GM18526 (cell line): ENCODE measurements around the gene TMPRSS4.

Experiments
- POLR2A ChIP-seq: IDR thresholded peaks from 3 replicates; pipeline ENCODE4 v1.6.1; 2011; ENCODE audit not compliant: insufficient read length; ENCODE audit errors: extremely low read depth

TMPRSS4 gene

DNA sequence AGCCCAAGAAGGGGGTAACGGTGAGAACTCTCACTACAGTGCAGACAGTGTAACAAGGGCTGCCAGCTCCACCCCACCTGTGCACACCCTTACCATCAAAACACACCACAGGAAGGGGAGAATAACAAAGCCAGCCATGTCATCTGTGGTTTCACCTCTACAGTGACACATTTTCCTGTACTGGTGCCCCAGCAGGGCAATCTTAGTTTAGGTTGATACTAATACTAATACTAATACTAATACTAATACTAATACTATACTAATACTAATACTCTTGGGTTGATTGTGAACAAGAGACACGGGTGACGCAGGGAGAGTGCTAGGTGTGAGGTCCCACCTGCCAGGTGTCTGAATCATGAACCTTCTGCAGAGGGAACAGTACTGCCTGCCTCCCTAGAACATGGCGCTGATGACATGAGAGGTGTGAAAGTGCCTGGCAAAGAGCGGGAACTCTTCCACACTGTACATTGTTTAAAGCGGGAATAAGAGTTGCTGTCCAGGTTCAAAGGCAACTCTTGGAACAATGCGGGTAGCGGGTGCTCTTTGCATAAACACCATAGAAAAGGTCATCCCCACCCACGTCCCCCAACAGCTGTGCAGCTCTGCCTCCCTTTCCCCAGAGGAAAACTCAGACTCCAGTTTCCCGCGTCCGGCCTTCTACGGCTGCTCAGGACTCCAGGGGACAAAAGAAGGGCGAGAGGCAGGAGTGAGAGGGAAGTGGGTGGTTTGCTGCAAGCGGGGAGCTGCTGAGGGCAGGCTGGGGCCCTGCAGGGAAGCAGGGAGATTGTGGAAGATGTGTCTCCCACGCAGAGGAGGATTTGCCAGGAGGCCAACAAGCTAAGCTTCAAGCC, 25.0 kb upstream of the TMPRSS4 start:
- TF ChIP-seq POLR2A = no peak

DNA sequence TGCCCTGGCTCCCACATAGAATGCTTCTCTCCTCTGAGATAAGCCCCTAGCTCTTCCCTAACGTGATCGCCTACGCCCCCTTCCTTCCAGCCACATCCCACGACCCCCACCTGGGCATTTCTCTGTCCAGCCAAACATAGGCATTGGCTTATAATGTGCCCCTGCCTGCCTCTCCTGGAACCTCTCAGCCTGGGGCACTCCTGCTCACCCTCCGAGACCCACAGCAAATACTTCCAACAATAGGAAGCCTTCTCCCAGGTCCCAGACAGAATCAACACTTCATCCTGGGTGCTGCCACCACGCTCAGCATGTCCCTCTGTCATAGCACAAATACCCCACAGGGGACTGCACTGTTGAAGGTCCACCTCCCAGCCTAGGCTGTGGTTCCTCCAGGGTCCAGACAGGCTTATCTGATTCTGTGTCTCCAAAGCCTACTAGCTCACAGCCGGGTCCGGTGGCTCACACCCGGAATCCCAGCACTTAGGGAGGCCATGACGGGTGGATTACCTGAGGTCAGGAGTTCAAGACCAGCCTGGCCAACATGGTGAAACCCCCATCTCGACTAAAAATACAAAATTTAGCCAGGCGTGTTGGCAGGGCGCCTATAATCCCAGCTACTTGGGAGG, 24.2 kb upstream of the TMPRSS4 start:
- no peak for TF ChIP-seq POLR2A

DNA sequence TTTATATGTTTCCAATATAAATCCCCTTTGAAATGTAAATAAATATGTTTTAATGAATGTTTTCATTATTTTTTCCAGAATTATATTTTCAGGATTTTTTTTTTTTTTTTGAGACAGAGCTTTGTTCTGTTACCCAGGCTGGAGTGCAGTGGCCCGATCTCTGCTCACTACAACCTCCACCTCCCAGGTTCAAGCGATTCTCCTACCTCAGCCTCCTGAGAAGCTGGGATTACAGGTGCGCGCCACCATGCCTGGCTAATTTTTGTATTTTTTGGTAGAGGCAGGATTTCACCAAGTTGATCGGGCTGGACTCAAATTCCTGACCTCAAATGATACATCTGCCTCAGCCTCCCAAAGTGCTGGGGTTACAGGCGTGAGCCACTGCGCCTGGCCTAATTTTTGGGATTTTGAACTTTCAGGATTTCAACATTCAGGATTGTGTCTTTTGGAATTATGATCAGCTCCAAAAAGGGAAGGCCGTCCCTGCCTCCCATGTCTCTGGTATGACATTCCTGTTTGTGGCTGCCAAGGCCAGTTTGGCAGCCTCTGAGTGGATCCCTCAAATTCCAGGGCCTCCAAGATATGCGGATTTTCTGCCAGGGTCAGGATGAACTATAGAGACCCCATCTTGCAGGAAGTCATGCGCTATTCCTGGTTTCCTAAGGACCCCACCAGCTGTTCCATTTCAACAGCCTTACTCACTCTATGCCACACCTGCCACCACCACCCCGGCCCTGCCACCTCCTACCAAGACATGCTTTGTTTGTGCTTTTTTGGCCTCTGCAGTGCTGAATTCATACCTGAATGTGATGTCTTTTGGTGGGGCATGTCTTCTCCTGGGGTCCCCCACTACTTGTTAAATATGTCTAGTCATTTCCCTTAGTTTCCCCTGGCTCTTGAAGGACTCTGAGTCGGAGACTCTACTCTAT, 21.9 kb upstream of the TMPRSS4 start:
- no peak for TF ChIP-seq POLR2A

DNA sequence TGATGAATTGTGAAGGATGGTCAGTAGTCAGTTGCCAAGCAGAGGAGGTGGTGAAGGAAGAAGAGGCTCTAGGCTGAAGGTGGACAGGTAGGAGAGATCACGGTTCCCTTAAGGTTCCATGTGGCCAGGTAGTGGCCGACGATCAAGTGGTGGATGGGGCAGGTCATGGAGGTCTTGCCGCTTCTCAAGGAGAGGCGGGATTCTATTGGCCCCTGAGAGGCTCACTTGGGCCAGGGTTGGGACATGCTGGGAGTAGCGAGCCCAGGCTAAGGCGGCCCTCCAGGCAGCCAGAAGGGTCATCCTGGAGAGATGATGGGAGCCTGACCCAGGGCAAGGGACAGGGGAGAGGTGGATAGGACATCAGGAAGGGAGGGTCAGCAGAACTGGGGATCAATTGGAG, 20.9 kb upstream of the TMPRSS4 start:
- no peak for TF ChIP-seq POLR2A

DNA sequence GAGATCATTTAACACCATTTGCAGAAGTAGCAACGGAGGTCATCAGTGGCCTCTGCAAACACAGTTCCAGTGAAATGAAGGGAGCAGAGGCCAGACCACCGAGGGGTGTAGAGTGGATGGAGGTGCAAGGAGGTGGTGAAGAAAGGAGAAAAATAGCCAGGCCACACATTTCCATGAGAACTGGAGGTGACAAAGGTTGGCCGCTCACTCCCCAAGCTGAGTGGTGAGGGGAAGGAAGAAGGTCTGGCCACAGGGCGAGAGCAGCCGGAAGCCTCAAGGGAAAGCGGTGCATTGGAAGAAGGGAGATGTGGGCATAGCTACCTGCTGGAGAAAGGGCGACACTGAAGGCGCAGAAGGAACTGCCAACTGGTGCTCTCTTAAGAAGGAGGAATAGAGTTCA, 20.1 kb upstream of the TMPRSS4 start:
- no peak for TF ChIP-seq POLR2A

DNA sequence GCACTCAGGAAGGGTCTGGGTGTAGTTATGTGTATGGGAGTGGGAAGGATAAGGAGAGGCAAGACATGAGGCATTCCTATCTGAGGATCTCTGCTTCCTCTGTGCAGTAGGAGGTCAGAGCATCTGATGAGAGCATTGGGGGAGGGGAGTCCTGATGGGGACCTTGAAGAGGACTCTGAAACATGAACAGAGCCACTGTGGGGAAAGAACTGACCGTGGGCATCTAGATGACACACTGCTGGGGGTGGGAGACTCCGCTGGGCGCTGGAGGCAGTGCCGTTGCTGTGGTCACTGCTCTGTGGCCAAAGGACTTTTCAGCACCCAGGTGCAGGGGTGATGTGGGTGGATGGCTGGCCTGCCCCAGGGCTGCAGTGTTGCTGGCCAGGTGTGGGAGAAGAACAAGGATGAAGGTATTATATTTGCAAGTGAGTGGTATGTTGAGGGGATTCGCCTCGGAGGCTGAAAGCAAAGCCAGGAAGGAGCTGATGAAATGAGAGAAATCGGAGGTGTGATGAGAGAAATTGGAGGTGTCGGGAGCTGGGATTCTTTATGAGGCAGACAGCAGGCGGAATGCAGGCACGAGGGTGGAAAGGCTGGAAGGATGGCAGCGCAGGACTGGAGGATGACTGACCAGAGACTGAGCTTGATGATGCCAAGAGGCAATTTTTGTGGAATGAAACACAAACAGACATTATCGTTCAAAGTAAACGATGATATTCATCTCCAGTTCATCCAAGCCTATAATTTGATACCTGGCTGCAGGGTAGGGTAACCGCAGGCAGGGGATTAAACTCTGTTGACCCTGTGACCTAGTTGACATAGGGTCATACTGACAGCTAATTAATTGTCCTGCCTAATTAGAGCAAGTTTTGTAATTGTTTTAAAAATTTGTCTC, 19.4 kb upstream of the TMPRSS4 start:
- TF ChIP-seq POLR2A = no peak

DNA sequence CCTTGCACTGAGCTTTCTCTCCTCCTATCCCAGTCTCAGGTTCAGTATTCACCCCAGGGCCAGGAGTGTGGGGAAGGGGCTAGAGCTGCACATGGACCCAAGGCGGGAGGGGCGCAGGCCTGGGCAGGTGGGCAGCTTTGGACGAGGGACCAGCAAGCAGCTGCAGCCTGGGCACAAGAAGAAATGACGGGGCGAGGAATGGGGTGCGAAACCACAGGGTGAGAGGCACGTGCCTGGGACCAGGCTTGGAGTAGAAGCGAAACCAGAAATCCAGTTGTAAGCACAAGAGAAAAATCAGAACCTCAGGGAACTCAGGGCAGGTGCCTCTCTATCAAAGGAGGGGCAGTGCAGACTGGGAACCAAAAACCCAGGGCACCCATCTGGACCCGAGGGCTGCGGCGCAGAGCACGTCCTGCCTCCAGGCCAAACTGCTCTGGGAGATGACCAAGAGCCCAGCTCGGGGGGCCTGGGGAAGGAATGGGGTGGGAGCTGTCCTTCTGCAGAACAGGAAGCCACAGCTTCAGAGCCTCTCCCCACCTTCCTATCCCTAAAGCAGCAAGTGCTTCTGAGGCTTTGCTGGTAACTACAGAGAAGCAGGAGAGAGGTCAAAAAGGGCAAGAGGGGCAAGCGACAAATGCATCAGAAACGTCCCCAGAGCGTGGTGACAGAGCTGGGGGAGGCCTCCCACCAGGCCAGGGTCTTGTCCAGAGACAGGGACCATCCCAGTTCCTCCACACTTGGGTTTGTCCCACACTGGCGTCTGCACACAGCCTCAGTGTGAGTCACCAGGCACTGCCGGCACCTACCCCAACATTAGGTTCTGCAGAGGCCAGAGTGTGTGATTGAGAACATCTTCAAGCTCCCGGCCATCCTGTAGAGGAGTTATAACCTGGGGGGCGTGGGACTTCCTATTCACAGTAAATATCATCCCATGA, 18.3 kb upstream of the TMPRSS4 start:
- no peak for TF ChIP-seq POLR2A

DNA sequence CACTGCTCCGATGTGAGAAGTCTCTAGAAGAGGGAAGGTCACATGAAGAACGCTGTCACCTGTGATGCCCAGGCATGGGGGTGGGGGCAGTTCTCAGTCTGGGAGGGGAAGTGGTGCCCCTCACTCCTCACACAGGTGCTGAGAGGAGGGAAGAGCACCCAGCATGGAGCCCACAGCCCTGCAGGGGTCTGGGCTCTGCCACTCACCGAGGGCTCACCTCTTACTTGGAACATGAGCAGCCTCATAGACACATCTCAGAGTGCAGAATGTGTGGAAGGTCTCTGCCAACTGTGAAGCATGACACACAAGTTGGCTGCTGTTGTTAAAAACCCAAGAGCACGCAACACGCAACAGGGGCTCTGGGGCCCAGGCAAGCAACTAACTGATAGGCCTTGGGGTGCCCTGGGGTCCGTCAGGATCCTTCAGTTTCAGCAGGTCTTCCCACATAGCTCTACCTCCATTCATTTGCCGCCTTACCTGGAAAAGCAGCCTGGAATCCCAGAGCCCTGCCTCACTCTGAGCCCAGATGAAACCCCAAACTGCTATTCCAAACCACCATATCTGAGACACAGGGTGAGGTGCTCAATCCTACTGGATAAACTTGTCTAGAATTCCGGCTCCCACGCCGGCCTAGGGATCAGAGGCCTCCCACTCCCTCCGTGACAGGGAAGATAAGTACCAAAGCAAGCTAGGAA, 17.5 kb upstream of the TMPRSS4 start:
- TF ChIP-seq POLR2A = no peak

DNA sequence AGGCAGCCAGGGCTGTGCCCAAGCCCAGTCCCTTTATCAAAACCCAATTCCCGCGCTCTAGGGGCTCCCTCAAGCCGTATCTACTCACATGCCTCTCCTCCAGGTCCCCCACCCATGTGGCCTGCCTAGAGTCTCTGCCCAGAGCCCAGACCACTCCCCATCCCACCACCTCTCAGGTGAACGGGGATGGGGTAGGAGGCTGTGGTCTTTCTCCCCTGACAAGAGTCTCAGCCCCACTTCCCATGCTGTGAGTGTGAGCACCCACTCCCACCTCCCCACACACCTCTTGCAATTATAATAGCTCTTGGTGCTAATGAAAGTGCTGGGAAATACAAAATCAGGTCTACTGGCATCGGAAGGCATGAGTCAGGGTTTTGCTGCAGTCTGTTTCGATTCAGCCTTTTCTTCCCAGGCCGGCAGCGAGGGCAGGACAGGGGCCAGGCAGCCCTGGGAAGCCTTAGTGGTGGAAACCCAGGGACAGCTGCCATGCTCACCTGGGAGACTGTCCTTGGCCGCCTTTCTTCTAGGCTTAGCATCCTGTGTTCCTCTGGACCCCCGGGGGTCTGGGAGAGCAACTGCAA, 16.7 kb upstream of the TMPRSS4 start:
- TF ChIP-seq POLR2A = no peak

DNA sequence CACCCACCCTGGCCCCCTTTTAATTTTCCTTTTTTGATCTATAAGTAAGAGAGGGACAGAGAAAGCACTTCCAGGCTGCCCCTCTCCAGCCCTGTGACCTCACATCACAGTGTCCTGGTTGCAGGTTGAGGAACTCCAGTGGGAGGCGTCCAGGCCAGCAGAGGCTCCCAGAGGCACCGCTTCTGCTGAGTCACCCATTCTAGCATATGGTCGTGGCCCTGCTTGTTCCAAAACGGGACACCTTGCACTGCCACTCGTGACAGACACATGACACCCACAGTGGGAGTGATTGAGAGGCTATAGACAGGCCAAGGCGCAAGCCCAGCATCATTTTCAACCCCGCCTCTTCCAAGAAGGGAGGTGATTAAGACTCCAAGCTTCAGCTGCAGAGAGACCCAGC, 16.0 kb upstream of the TMPRSS4 start:
- TF ChIP-seq POLR2A = no peak

DNA sequence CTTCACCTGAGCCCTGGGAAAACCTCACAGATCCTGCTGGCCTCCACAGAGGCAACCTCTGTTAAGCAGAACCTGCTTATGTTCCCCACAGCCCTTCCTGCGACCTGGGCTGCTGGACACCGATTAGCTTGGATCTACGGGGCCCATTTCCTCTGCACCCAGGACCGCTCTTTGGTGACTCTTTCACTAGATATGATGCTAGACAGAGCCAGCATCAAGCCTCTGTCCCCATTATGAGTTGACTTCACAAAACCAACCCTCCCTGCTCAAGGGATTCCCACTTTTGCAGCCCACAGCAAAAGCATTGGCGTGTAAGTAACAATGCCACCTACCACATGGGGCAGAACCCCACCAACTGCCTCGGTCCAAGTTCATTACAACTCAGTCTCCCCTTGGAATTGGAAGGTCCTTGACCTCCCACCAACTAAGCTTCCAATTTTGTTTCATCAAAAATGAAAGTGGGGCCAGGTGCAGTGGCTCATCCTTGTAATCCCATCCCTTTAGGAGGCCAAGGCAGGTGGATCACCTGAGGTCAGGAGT, 15.2 kb upstream of the TMPRSS4 start:
- no peak for TF ChIP-seq POLR2A

DNA sequence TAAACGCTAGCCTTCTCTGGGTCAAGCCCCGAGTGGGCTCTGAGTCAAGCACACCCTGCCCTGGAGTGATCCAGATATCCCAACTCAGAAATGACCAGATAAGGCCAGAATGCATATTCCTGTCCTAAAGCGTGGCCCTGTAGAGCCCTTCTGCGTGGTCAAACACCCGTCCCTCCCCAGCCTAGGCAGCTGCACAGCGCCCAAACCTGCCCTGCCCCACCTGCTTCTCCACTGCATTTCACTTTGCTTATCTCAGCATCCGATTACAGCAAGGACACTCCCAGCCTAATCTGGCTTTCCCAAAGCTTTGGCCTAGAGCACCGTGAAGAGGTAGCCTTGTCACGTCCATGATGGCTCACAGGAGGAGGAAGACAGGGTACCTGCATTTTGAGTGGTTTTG, 11.9 kb upstream of the TMPRSS4 start:
- no peak for TF ChIP-seq POLR2A
